Heart left ventricle (tissue), 13 donors: ENCODE data around the gene SMAD5.

Experiments
- CTCF ChIP-seq, 12 donors: fragments of 200-600 bp; sonication (generic) in 4 of 12; IDR thresholded peaks; one replicate each; pipeline versions ENCODE4 v1.5.0 to v1.8.0; 2018 to 2022; ENCODE audit warnings: antibody characterized with exemption in 12 of 12, mild to moderate bottlenecking in 5 of 12
- POLR2A ChIP-seq, 2 donors: fragments of 450-650 bp; IDR thresholded peaks; one replicate each; pipeline ENCODE4 v1.6.1; 2017; ENCODE audit warnings: antibody characterized with exemption in 2 of 2, mild to moderate bottlenecking in 2 of 2, moderate library complexity in 2 of 2
- donor health status: ischemic (EF 13 %, LVEDD 7.1; RV severe dilation, severe dysfunction).
- donor health status: DM: no; HTN: yes; CAD: no.
- donor health status: DM: no; HTN: no; CAD: no.
- donor health status: ischemic (EF 25% LVEDD 6.9; RV normal size, moderate dysfunction).
- donor health status: ischemic (EF 25% LVEDD 5.7; RV mildly dilated, moderate dysfunction).
- donor health status: ischemic (EF 35%, LVEDD 5.7; RV mildly dilated, moderate dysfunction).
- donor health status: nonischemic (EF 11% LVEDD 7.7; RV severe dilation, severe dysfunction).
- donor health status: DM: yes; HTN: yes; CAD: no.
- donor health status: PGD.
- donor health status: ischemic (EF 29% LVEDD 5.4; RV normal size, mild dysfunction).
- donor health status: nonischemic (EF 23%, LVEDD 6.1; RV moderate dilation, normal function).

DNA sequence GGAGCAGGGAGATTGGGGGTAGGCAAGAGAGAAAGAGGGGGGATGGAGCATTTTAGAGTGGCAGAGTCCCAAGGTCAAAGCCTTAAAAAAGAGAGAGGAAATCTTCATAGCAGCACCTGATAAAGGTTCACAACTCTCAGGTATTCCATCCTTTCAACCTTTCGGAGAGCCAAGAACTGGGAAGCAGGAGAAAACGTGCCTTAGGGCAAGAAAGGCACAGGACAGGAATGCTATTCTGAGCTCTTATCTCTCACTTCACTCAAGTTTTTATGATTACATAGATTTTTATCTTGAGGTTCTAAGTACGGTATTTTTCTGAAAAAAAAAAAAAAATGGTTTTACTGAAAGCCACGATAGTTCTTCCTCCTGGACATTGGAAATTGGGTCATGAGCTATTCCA is 34.5 kb upstream of the SMAD5 start:
- TF ChIP-seq POLR2A (IDR thresholded peaks at IDR 0.05) (no peak), CTCF (IDR thresholded peaks at IDR 0.05) (no peak)
